Esophagus muscularis mucosa (tissue), 3 donors: Measurements from ENCODE around the gene PRKCE.

ENCODE experiments used
- EP300 ChIP-seq: sonication (generic); formaldehyde crosslinking; IDR thresholded peaks from one replicate; pipeline ENCODE4 v1.6.1; 2017; ENCODE audit warnings: antibody characterized with exemption
- TF ChIP-seq, protein P1 (sequence below), 3 experiments: fragments of 200-600 bp in 2 of 3; fragments of 450-650 bp in 1 of 3; sonication (generic) in 2 of 3; IDR thresholded peaks; one replicate each; pipeline ENCODE4 v1.5.1; 2017 to 2019; ENCODE audit warnings: antibody characterized with exemption in 3 of 3, mild to moderate bottlenecking in 2 of 3, moderate library complexity in 1 of 3

DNA sequence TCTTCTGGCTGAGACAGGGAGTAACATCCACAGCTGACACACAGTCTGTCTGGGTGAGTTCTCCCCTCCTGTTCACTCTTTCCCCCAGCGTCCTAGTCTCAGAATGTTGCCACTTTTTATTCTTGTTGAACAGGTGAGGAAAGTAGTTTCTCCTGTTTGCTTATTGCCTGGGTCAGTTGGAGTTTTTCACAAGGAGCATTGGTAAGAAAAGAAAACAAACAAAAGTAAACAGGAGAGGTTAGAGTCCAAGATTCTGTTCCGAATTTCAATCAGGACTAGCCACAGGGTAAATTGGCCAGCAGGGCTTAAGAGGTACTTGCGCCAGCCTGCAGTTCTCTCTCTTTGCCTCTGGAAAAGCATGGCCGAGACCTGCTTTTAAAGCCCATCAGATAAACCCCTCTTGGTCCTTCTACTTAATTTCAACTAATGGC, 390.7 kb downstream of the PRKCE start:
- no peak for TF ChIP-seq EP300
- TF ChIP-seq, protein P1, sequence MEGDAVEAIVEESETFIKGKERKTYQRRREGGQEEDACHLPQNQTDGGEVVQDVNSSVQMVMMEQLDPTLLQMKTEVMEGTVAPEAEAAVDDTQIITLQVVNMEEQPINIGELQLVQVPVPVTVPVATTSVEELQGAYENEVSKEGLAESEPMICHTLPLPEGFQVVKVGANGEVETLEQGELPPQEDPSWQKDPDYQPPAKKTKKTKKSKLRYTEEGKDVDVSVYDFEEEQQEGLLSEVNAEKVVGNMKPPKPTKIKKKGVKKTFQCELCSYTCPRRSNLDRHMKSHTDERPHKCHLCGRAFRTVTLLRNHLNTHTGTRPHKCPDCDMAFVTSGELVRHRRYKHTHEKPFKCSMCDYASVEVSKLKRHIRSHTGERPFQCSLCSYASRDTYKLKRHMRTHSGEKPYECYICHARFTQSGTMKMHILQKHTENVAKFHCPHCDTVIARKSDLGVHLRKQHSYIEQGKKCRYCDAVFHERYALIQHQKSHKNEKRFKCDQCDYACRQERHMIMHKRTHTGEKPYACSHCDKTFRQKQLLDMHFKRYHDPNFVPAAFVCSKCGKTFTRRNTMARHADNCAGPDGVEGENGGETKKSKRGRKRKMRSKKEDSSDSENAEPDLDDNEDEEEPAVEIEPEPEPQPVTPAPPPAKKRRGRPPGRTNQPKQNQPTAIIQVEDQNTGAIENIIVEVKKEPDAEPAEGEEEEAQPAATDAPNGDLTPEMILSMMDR (IDR thresholded peaks at IDR 0.05): no peak
